IMR-90 (cell line): Measurements from ENCODE around the gene ZNF692. TPM values are rescaled to one million over a fixed set of nuclear protein-coding genes. Genes with fewer than 3 reads are reported as not detected.

ENCODE experiments used
- ATAC-seq: fragments of 200-7000 bp; cut with Tn5 transposase; 2 replicates; pipeline ENCODE4 v1.9.1; 2020; ENCODE audit warnings: low read depth, mild to moderate bottlenecking, moderate library complexity
- BruUV-seq: library from RNA; stranded (reverse); fragments of 400-500 nt; replicated peaks from 2 replicates; lab custom pipeline; 2021; lab: Mats Ljungman, UMichigan
- CTCF ChIA-PET: fragments of 300-600 bp; formaldehyde crosslinking; extraction: SDS; loops from one replicate; lab custom pipeline; 2021; ENCODE audit warnings: antibody characterized with exemption; lab: Yijun Ruan, JAX
- POLR2A ChIA-PET: fragments of 300-600 bp; sonication (Branson Sonifier 250); formaldehyde crosslinking; loops from one replicate; lab custom pipeline; 2022; ENCODE audit warnings: antibody characterized with exemption; ENCODE audit not compliant: unreplicated experiment; lab: Charles Lee
- DNase-seq: peaks from one replicate; pipeline ENCODE4 v3.0.0; 2013
- H2AFZ ChIP-seq: replicated peaks from 2 replicates; pipeline ENCODE3; 2013; ENCODE audit warnings: low read length, mild to moderate bottlenecking; ENCODE audit not compliant: poor library complexity
- H2AK5ac ChIP-seq: 2 replicates; pipeline ENCODE4 v1.6.1; 2013; ENCODE audit warnings: low read depth, low read length, inconsistent platforms
- H2AK9ac ChIP-seq: replicated peaks from 2 replicates; pipeline ENCODE3; 2013; ENCODE audit warnings: mild to moderate bottlenecking, low read depth, low read length, moderate library complexity; ENCODE audit not compliant: poor library complexity
- H2BK120ac ChIP-seq: 2 replicates; pipeline ENCODE4 v1.6.1; 2013; ENCODE audit warnings: low read depth, low read length, inconsistent platforms
- H2BK15ac ChIP-seq: 3 replicates; pipeline ENCODE4 v1.6.1; 2013; ENCODE audit warnings: low read depth, low read length, inconsistent platforms
- H2BK20ac ChIP-seq: 2 replicates; pipeline ENCODE4 v1.6.1; 2013; ENCODE audit warnings: low read depth, mild to moderate bottlenecking, inconsistent platforms, low read length, moderate library complexity
- H2BK5ac ChIP-seq: 2 replicates; pipeline ENCODE4 v1.6.1; 2013; ENCODE audit warnings: mild to moderate bottlenecking, low read depth, low read length, inconsistent platforms; ENCODE audit not compliant: poor library complexity, severe bottlenecking
- H3K14ac ChIP-seq: replicated peaks from 2 replicates; pipeline ENCODE4 v1.6.1; 2013; ENCODE audit warnings: low read depth, low read length, inconsistent platforms
- H3K18ac ChIP-seq: 2 replicates; pipeline ENCODE4 v1.6.1; 2013; ENCODE audit warnings: low read depth, low read length, control low read depth
- H3K23ac ChIP-seq: 2 replicates; pipeline ENCODE4 v1.6.1; 2013; ENCODE audit warnings: low read depth, low read length, inconsistent platforms
- H3K27ac ChIP-seq: 2 replicates; pipeline ENCODE4 v1.5.1; 2013; ENCODE audit warnings: mild to moderate bottlenecking, control low read depth, low read length; ENCODE audit not compliant: insufficient read depth
- H3K27me3 ChIP-seq: 2 replicates; pipeline ENCODE4 v1.6.1; 2013; ENCODE audit warnings: low read length; ENCODE audit not compliant: control insufficient read depth, insufficient read depth
- H3K36me3 ChIP-seq: 2 replicates; pipeline ENCODE4 v1.6.1; 2013; ENCODE audit warnings: low read length, mixed read lengths; ENCODE audit not compliant: control insufficient read depth, insufficient read depth
- H3K4ac ChIP-seq: 2 replicates; pipeline ENCODE4 v1.6.1; 2013; ENCODE audit warnings: low read depth, low read length, inconsistent platforms
- H3K4me1 ChIP-seq: 2 replicates; pipeline ENCODE4 v1.6.1; 2013; ENCODE audit warnings: low read length, mixed read lengths; ENCODE audit not compliant: control insufficient read depth, insufficient read depth
- H3K4me2 ChIP-seq: 2 replicates; pipeline ENCODE4 v1.6.1; 2013; ENCODE audit warnings: low read depth, mild to moderate bottlenecking, control low read depth, low read length, moderate library complexity
- H3K4me3 ChIP-seq: 2 replicates; pipeline ENCODE4 v1.5.1; 2013; ENCODE audit warnings: low read depth, mild to moderate bottlenecking, control low read depth, low read length, moderate library complexity; ENCODE audit not compliant: insufficient read depth
- H3K56ac ChIP-seq: 2 replicates; pipeline ENCODE4 v1.6.1; 2013; ENCODE audit warnings: low read length, inconsistent platforms; ENCODE audit not compliant: insufficient read depth; ENCODE audit errors: extremely low read depth
- H3K79me1 ChIP-seq, 2 experiments: 2 replicates each; pipeline ENCODE4 v1.6.1; 2013; ENCODE audit warnings: low read length in 2 of 2, inconsistent platforms in 1 of 2, low read depth in 1 of 2
- H3K9ac ChIP-seq: 2 replicates; pipeline ENCODE4 v1.6.1; 2013; ENCODE audit warnings: low read depth, low read length, control low read depth
- H3K9me1 ChIP-seq: 2 replicates; pipeline ENCODE4 v1.6.1; 2013; ENCODE audit warnings: low read length, inconsistent platforms; ENCODE audit not compliant: insufficient read depth
- H3K9me3 ChIP-seq: 2 replicates; pipeline ENCODE4 v1.6.1; 2013; ENCODE audit warnings: low read length; ENCODE audit not compliant: control insufficient read depth, insufficient read depth
- H4K20me1 ChIP-seq: 2 replicates; pipeline ENCODE4 v1.6.1; 2013; ENCODE audit warnings: low read length, inconsistent platforms; ENCODE audit not compliant: insufficient read depth
- H4K5ac ChIP-seq: 2 replicates; pipeline ENCODE4 v1.6.1; 2013; ENCODE audit warnings: mild to moderate bottlenecking, low read depth, low read length, control low read depth
- H4K8ac ChIP-seq, 2 experiments: 2 replicates each; pipeline ENCODE4 v1.6.1; 2013; ENCODE audit warnings: low read depth in 2 of 2, low read length in 2 of 2, control low read depth in 1 of 2, inconsistent platforms in 1 of 2
- H4K91ac ChIP-seq: 2 replicates; pipeline ENCODE4 v1.6.1; 2013; ENCODE audit warnings: low read depth, low read length, inconsistent platforms; ENCODE audit not compliant: insufficient read depth
- BHLHE40 ChIP-seq: fragments of 150-350 bp; IDR thresholded peaks from 2 replicates; pipeline ENCODE4 v1.6.1; 2016; ENCODE audit warnings: mild to moderate bottlenecking, low read depth, low read length
- FOS ChIP-seq: fragments of 150-350 bp; IDR thresholded peaks from 2 replicates; pipeline ENCODE4 v1.6.1; 2016; ENCODE audit warnings: low read depth, low read length
- MAZ ChIP-seq: IDR thresholded peaks from 2 replicates; pipeline ENCODE4 v1.6.1; 2012; ENCODE audit warnings: low read depth, mild to moderate bottlenecking, low read length, improper control_type of control experiment, moderate library complexity, borderline replicate concordance
- MXI1 ChIP-seq: IDR thresholded peaks from 2 replicates; pipeline ENCODE4 v1.6.1; 2012; ENCODE audit warnings: low read depth, mild to moderate bottlenecking, low read length, moderate library complexity, borderline replicate concordance
- RFX5 ChIP-seq: IDR thresholded peaks from 2 replicates; pipeline ENCODE4 v1.8.0; 2012; ENCODE audit warnings: low read depth, mild to moderate bottlenecking, low read length, moderate library complexity
- WGBS, 2 experiments: methylation state at CpG; one replicate each; pipeline versions ENCODE4 v1.1.5 to v1.1.7; 2013; ENCODE audit warnings: missing lambda C conversion rate in 2 of 2; ENCODE audit not compliant: insufficient read length in 1 of 2; ENCODE audit errors: extremely low coverage in 2 of 2; 5-methylcytosine and 5-hydroxymethylcytosine counted together
- dilution Hi-C: fragments of 300-500 bp; cut with HindIII; formaldehyde crosslinking; loops from one replicate; pipeline ENCODE4 v1.14.3; 2018; ENCODE audit warnings: low sequenced_read_pairs; ENCODE audit not compliant: unreplicated experiment
- in situ Hi-C: fragments of 300-500 bp; cut with MboI; formaldehyde crosslinking; loops from 3 replicates; pipeline ENCODE4 v1.14.3; 2019; ENCODE audit warnings: low sequenced_read_pairs, inconsistent platforms, mixed read lengths
- intact Hi-C: fragments of 100-400 bp; cut with micrococcal nuclease; formaldehyde crosslinking; loops from 2 replicates; pipeline ENCODE4 v1.10.0; 2022
- polyA plus RNA-seq, 3 experiments: library from polyadenylated mRNA; depleted of rRNA; stranded (reverse); fragments of >200 nt; gene quantifications; 2 replicates each; pipeline ENCODE4 v1.2.3, GENCODE V29; 2012; ENCODE audit warnings: low replicate concordance in 1 of 3
- total RNA-seq: library from RNA; depleted of rRNA; stranded (reverse); fragments of >200 nt; gene quantifications from 2 replicates; pipeline ENCODE4 v1.2.3, GENCODE V29; 2012
- TF ChIP-seq, protein P1 (sequence below): fragments of 150-350 bp; IDR thresholded peaks from 2 replicates; pipeline ENCODE4 v1.6.1; 2017; ENCODE audit warnings: mild to moderate bottlenecking, antibody characterized with exemption, low read length, low read depth

The ZNF692 gene
- total and polyA plus RNA-seq, 2 of the 4 experiments (the other 2 are of a cell fraction): 7.3 to 50.4 TPM

DNA sequence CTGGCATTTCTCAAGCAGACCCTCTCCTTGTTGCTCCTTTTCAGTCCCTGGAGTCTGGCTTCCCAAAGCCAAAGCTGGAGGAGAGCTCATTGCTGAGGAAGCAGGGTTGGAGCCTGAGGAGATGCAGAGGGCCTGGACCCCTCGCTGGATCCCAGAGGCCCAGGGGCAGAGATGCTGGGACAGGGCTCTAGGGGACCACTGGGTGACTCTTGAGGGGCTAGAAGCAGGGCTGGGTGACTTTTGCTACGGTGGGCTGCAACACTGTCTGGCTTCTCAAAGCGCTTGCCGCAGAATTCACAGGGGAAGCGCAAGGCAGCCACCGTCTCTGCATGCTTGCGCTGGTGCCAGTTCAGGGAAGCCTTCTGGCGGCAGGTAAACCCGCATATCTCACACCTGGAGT, 8.8 kb downstream of the ZNF692 start:
- H3K56ac ChIP-seq: no peak overlapping the region
- no peak overlapping the region for H4K5ac ChIP-seq
- no peak overlapping the region for H2BK20ac ChIP-seq
- in situ Hi-C loops: no loop called here
- dilution Hi-C loops: no loop called here
- no peak overlapping the region for H2BK15ac ChIP-seq
- H3K27ac ChIP-seq: no peak overlapping the region
- intact Hi-C loops: no loop called here
- H3K4ac ChIP-seq: no peak overlapping the region
- CTCF ChIA-PET: no interaction called here
- TF ChIP-seq FOS (no peak), RFX5 (no peak), MXI1 (no peak), BHLHE40 (no peak), MAZ (no peak)
- TF ChIP-seq, protein P1, sequence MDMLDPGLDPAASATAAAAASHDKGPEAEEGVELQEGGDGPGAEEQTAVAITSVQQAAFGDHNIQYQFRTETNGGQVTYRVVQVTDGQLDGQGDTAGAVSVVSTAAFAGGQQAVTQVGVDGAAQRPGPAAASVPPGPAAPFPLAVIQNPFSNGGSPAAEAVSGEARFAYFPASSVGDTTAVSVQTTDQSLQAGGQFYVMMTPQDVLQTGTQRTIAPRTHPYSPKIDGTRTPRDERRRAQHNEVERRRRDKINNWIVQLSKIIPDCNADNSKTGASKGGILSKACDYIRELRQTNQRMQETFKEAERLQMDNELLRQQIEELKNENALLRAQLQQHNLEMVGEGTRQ: no peak
- 92% methylated on average over 6 of the region's 9 CpGs; no CpG with 5 or more reads in 1 of the 2 experiments for WGBS, 2 experiments
- H3K23ac ChIP-seq: no peak overlapping the region
- H4K20me1 ChIP-seq: no peaks in the 10 kb centered on the region; the same call in 1 of the 2 replicates
- no peak overlapping the region for H2BK5ac ChIP-seq
- H3K79me1 ChIP-seq: peaks cover 11 to 17% of the 10 kb centered on the region in 2 experiments
- no peaks in the 10 kb centered on the region for H3K27me3 ChIP-seq
- H3K4me2 ChIP-seq: no peak overlapping the region
- no peak overlapping the region for H2AFZ ChIP-seq
- H3K9me1 ChIP-seq: peaks cover 11% of the 10 kb centered on the region; the same call in 1 of the 2 replicates
- POLR2A ChIA-PET: no interaction called here
- no peak overlapping the region for H3K9ac ChIP-seq
- no peak overlapping the region for H4K91ac ChIP-seq
- ATAC-seq: no peak
- DNase-seq: no peak
- peaks cover 63% of the 10 kb centered on the region for H3K36me3 ChIP-seq
- no peak overlapping the region for H2AK9ac ChIP-seq
- no peak overlapping the region for H2BK120ac ChIP-seq
- no TSS peak for BruUV-seq
- no peak overlapping the region for H3K14ac ChIP-seq
- no peak overlapping the region for H3K18ac ChIP-seq
- H3K4me3 ChIP-seq: no peak overlapping the region
- no peak overlapping the region for H2AK5ac ChIP-seq
- no peak overlapping the region for H4K8ac ChIP-seq
- no peaks in the 10 kb centered on the region for H3K9me3 ChIP-seq
- no peaks in the 10 kb centered on the region for H3K4me1 ChIP-seq
